Stimulated activated naive CD8-positive, alpha-beta T cell treated with anti-CD3 and anti-CD28 coated beads, Interleukin-15, Interleukin-2, amounts not matched to agents 100 ng/mL and 50 ng/mL, for 24 hours (primary cell): ENCODE measurements around the gene DUSP23.
A peak's percentile ranks its signal among the peaks of the same experiment; 100 is the strongest.

Source experiments
- H3K27ac Mint-ChIP-seq: one replicate; pipeline ENCODE4 v1.8.0; 2021; ENCODE audit warnings: mild to moderate bottlenecking, mixed read lengths
- H3K27me3 Mint-ChIP-seq: one replicate; pipeline ENCODE4 v1.8.0; 2021; ENCODE audit warnings: mixed read lengths
- H3K36me3 Mint-ChIP-seq: one replicate; pipeline ENCODE4 v1.8.0; 2021; ENCODE audit warnings: low read depth, mixed read lengths
- H3K4me1 Mint-ChIP-seq: one replicate; pipeline ENCODE4 v1.8.0; 2021; ENCODE audit warnings: low read depth, mixed read lengths
- H3K4me3 Mint-ChIP-seq: one replicate; pipeline ENCODE4 v1.8.0; 2021; ENCODE audit warnings: mild to moderate bottlenecking, mixed read lengths
- H3K9me3 Mint-ChIP-seq: one replicate; pipeline ENCODE4 v1.8.0; 2021; ENCODE audit warnings: mixed read lengths

The DUSP23 gene

GRCh38 chr1:159771127-159771895, 9.5 kb upstream of the DUSP23 start:
- Mint-ChIP-seq H3K4me1 (no peaks in the 10 kb centered on the region), H3K27ac (no peak overlapping the region), H3K4me3 (no peak overlapping the region), H3K9me3 (no peaks in the 10 kb centered on the region), H3K27me3 (peaks cover 16% of the 10 kb centered on the region), H3K36me3 (no peaks in the 10 kb centered on the region)

GRCh38 chr1:159774465-159774864, 6.3 kb upstream of the DUSP23 start:
- H3K9me3 Mint-ChIP-seq = no peaks in the 10 kb centered on the region
- H3K4me3 Mint-ChIP-seq = no peak overlapping the region

GRCh38 chr1:159775716-159776115, 5.0 kb upstream of the DUSP23 start:
- Mint-ChIP-seq H3K36me3 (no peaks in the 10 kb centered on the region), H3K9me3 (no peaks in the 10 kb centered on the region), H3K27ac (no peak overlapping the region), H3K4me1 (peaks cover 6% of the 10 kb centered on the region), H3K4me3 (no peak overlapping the region), H3K27me3 (peaks cover 12% of the 10 kb centered on the region)

More at GRCh38 chr1:159774465-159774864, 6.3 kb upstream of the DUSP23 start:
- Mint-ChIP-seq H3K27me3 (peaks cover 13% of the 10 kb centered on the region), H3K27ac (no peak overlapping the region), H3K36me3 (no peaks in the 10 kb centered on the region), H3K4me1 (no peaks in the 10 kb centered on the region)

GRCh38 chr1:159778266-159778665, 2.5 kb upstream of the DUSP23 start:
- no peak overlapping the region for H3K4me3 Mint-ChIP-seq
- no peak overlapping the region for H3K27ac Mint-ChIP-seq
- H3K36me3 Mint-ChIP-seq = no peaks in the 10 kb centered on the region
- no peaks in the 10 kb centered on the region for H3K9me3 Mint-ChIP-seq
- H3K4me1 Mint-ChIP-seq = peaks cover 13% of the 10 kb centered on the region
- H3K27me3 Mint-ChIP-seq = no peaks in the 10 kb centered on the region

- H3K4me1 Mint-ChIP-seq = peaks cover 13% of the 10 kb centered on the region
- peak overlapping the region; percentile 68 for H3K4me3 Mint-ChIP-seq
- no peak overlapping the region for H3K27ac Mint-ChIP-seq
- H3K9me3 Mint-ChIP-seq = no peaks in the 10 kb centered on the region
- H3K36me3 Mint-ChIP-seq = no peaks in the 10 kb centered on the region
- no peaks in the 10 kb centered on the region for H3K27me3 Mint-ChIP-seq
Observed at GRCh38 chr1:159779403-159779851, 1.3 kb upstream of the DUSP23 start.

GRCh38 chr1:159781992-159782391, 1.2 kb downstream of the DUSP23 start:
- Mint-ChIP-seq H3K36me3 (no peaks in the 10 kb centered on the region), H3K4me3 (no peak overlapping the region), H3K9me3 (no peaks in the 10 kb centered on the region), H3K27me3 (no peaks in the 10 kb centered on the region), H3K27ac (no peak overlapping the region), H3K4me1 (peaks cover 13% of the 10 kb centered on the region)

GRCh38 chr1:159783724-159784123, 3.0 kb downstream of the DUSP23 start:
- Mint-ChIP-seq H3K9me3 (no peaks in the 10 kb centered on the region), H3K4me1 (peaks cover 13% of the 10 kb centered on the region), H3K27ac (no peak overlapping the region), H3K4me3 (no peak overlapping the region), H3K27me3 (no peaks in the 10 kb centered on the region), H3K36me3 (no peaks in the 10 kb centered on the region)

- H3K9me3 Mint-ChIP-seq = no peaks in the 10 kb centered on the region
- H3K4me1 Mint-ChIP-seq = peaks cover 4% of the 10 kb centered on the region
- H3K27ac Mint-ChIP-seq = no peak overlapping the region
- no peak overlapping the region for H3K4me3 Mint-ChIP-seq
- H3K27me3 Mint-ChIP-seq = peaks cover 9% of the 10 kb centered on the region
- no peaks in the 10 kb centered on the region for H3K36me3 Mint-ChIP-seq
Observed at GRCh38 chr1:159786465-159786864, 5.7 kb downstream of the DUSP23 start.

GRCh38 chr1:159786966-159787365, 6.2 kb downstream of the DUSP23 start:
- H3K27ac Mint-ChIP-seq = no peak overlapping the region
- H3K4me3 Mint-ChIP-seq = no peak overlapping the region
- no peaks in the 10 kb centered on the region for H3K9me3 Mint-ChIP-seq
- no peaks in the 10 kb centered on the region for H3K36me3 Mint-ChIP-seq
- H3K4me1 Mint-ChIP-seq = no peaks in the 10 kb centered on the region
- H3K27me3 Mint-ChIP-seq = peaks cover 9% of the 10 kb centered on the region

- Mint-ChIP-seq H3K27me3 (peaks cover 13% of the 10 kb centered on the region), H3K36me3 (no peaks in the 10 kb centered on the region), H3K4me1 (no peaks in the 10 kb centered on the region), H3K9me3 (no peaks in the 10 kb centered on the region), H3K27ac (no peak overlapping the region), H3K4me3 (no peak overlapping the region)
Observed at GRCh38 chr1:159790237-159790917, 9.6 kb downstream of the DUSP23 start.

- Mint-ChIP-seq H3K4me3 (no peak overlapping the region), H3K27me3 (peaks cover 13% of the 10 kb centered on the region)
Observed at GRCh38 chr1:159791031-159791430, 10.3 kb downstream of the DUSP23 start.

GRCh38 chr1:159791461-159791860, 10.7 kb downstream of the DUSP23 start:
- H3K27me3 Mint-ChIP-seq = peaks cover 13% of the 10 kb centered on the region
- H3K9me3 Mint-ChIP-seq = no peaks in the 10 kb centered on the region
- no peaks in the 10 kb centered on the region for H3K36me3 Mint-ChIP-seq
- H3K4me3 Mint-ChIP-seq = no peak overlapping the region
- H3K27ac Mint-ChIP-seq = no peak overlapping the region
- no peaks in the 10 kb centered on the region for H3K4me1 Mint-ChIP-seq

More at GRCh38 chr1:159791031-159791430, 10.3 kb downstream of the DUSP23 start:
- Mint-ChIP-seq H3K36me3 (no peaks in the 10 kb centered on the region), H3K4me1 (no peaks in the 10 kb centered on the region), H3K27ac (no peak overlapping the region), H3K9me3 (no peaks in the 10 kb centered on the region)

GRCh38 chr1:159795534-159795933, 14.8 kb downstream of the DUSP23 start:
- no peak overlapping the region for H3K27ac Mint-ChIP-seq

GRCh38 chr1:159798893-159799292, 18.1 kb downstream of the DUSP23 start:
- Mint-ChIP-seq H3K27me3 (peaks cover 5% of the 10 kb centered on the region), H3K9me3 (no peaks in the 10 kb centered on the region), H3K36me3 (no peaks in the 10 kb centered on the region), H3K4me3 (no peak overlapping the region), H3K4me1 (peaks cover 22% of the 10 kb centered on the region), H3K27ac (no peak overlapping the region)

More at GRCh38 chr1:159795534-159795933, 14.8 kb downstream of the DUSP23 start:
- H3K9me3 Mint-ChIP-seq = no peaks in the 10 kb centered on the region
- peaks cover 15% of the 10 kb centered on the region for H3K4me1 Mint-ChIP-seq
- no peaks in the 10 kb centered on the region for H3K36me3 Mint-ChIP-seq
- H3K4me3 Mint-ChIP-seq = no peak overlapping the region
- H3K27me3 Mint-ChIP-seq = peaks cover 10% of the 10 kb centered on the region

GRCh38 chr1:159799446-159799985, 18.8 kb downstream of the DUSP23 start:
- H3K4me1 Mint-ChIP-seq = peaks cover 22% of the 10 kb centered on the region
- H3K27ac Mint-ChIP-seq = no peak overlapping the region
- H3K27me3 Mint-ChIP-seq = peaks cover 3% of the 10 kb centered on the region
- no peak overlapping the region for H3K4me3 Mint-ChIP-seq
- no peaks in the 10 kb centered on the region for H3K9me3 Mint-ChIP-seq
- no peaks in the 10 kb centered on the region for H3K36me3 Mint-ChIP-seq
